GM19351 (cell line): Measurements from ENCODE around the gene ETV6.

Experiments used
- ATAC-seq: cut with Tn5 transposase; IDR thresholded peaks from one replicate; pipeline ENCODE4 v1.9.1; 2021; ENCODE audit warnings: mild to moderate bottlenecking, moderate library complexity; ENCODE audit not compliant: unreplicated experiment

Gene ETV6

DNA sequence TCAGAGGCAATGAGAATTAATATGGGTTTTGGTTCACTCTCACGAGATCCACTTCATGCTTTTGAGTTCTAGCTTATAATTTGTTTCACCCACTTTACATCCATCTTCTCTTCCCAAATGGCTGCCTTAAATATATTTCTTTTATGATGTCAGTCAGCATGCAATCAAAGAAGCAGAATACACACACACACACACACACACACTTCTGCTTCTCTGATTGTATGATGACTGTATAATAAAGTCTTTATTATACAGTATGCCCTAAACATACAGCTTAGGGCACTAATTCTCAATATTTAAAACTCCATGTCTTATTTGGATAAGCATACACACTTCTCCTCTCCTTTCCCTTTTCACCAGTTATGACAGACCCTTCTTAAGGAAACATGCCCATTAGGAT, 6.7 kb upstream of the ETV6 start:
- no peak for ATAC-seq

DNA sequence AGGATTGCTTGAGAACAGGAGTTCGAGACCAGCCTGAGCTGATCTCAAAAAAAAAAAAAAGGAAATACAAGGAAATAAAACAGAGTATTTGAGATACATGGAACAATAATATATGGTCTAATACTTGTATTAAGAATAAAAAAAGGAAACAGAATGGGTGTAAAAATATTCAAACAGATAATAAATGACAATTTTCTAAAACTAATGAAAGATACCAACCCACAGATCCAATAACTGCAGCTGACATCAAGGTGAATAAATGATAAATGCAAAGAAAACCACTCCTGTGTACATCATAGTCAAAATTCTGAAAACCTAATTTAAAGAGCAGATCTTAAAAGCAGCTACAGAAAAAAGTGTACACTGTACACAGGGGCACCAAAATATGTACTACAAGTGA, 4.1 kb upstream of the ETV6 start:
- ATAC-seq: no peak

DNA sequence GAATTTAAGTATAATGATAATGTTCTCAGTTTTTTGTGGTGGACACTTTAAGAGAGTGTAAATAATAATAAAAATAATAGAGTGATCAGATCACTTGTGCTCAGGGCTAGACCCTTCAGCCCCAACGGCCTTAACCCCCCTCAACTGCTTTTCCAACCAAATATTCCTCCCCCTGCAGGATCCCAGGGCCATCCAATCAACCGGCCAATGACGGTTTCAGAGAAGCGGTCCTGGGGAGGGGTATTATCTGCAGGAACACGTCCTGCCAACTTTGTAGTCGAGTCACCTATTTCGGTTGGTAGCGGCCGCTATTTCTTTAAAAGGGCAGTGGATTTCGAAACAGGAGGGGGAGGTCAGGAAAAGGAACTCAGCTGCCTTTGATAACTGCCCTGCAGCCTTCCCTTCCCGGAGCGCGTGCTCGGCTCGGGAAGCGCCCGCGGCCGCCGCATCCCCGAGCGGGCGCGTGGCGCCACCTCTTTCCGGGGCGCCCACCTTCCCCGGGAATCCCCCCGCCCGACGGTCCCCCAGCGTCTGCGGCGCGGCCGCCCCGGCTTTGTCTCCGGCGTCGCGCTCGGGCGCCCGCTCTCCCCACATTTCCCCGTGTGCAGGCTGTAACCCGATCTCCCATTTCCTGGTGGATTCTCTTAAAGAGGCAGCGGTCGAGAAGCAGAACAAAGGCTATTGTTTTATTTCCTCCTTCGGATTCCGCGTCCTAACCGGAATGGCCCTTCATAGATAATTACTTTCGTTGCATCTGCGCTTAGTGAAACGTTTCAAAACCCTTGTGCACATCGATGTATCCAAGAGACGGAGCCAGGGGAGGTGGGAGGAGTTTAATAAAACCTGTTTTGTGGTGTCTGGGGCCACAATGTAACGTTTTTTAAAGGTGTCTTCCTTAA, 711 bp upstream of the ETV6 start:
- ATAC-seq: peak; percentile 13

DNA sequence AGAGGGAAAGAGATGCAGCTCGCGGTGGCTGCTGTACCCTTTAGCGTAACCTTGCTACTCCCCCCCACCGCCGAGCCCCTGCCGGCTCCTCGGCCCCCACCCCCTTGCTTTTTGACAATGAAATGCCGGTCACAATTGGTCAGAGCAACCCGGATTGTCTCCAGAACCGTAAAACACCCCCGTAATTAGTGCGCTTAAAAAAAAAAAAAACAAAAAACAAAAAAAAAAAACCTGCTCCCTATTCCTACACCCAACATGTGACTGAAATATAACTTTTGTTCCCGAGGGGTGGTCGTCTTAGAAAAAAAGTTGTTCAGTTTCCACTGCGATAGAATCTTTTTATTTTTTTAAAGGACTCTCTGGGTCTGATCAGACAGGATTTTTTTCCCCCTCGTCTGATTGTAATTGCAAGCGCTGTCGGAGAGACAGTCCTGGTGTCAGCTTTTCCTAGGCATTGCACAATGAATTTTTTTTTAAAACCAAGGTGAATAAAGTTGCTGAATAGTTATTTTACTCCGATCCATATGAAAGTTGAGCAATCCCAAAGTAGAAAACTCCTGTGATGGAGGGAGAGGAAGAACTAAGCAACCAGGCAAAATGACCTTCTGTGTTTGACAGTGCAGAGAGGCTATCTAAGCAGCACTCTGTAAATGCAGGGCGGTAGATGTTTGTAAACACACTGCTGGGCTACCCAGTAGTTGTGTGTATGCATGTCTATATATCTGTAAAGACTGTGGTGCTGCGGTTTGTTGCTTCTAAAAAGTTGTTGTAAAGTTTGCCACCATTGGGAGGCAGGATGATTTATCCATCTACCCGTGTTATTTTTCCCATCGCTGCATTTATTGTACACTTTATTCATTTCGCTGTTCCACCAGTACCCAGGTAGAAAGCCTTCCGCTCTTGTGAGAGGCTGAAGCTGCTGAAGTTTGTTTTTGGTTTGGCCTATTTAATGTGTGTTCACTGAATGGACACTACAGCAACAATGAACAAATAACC, 1.1 kb downstream of the ETV6 start:
- no peak for ATAC-seq

DNA sequence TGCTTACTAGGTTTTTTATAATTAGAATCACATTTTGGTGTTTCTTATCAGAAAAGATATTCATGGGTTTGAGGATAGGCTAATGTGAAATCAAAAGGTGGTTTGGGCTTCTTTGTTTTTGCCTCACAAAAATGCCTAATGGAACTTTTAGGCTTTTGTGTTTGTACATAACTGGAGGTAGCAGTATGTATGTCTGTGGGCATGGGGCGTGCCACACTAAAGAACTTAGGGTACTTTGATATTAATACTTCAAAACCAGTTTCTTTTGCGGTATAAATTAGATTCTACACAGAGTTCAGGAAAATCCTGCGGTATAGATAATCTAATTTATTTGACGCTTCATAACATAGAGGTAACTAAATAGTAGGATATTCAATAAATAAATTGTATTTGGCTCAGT, 1.9 kb downstream of the ETV6 start:
- ATAC-seq: no peak

DNA sequence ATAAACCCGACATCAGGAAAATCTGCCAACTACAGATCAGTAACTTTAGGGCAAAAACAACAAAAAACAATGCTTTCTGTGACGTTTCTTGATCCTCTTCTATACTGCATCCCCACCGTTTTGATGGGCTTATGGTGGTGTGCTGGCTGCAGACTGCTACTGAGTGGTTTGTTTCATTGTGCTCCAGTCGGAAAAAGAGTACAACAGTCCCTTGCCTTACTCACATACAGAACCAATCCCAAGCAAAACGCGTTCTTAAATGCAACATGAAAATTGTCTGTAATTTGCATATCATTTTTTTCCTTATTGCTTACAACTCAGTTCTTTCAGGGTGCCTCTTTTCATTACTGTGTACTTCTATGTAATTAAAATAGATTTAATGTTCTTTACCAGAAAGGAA, 2.3 kb downstream of the ETV6 start:
- ATAC-seq: no peak

DNA sequence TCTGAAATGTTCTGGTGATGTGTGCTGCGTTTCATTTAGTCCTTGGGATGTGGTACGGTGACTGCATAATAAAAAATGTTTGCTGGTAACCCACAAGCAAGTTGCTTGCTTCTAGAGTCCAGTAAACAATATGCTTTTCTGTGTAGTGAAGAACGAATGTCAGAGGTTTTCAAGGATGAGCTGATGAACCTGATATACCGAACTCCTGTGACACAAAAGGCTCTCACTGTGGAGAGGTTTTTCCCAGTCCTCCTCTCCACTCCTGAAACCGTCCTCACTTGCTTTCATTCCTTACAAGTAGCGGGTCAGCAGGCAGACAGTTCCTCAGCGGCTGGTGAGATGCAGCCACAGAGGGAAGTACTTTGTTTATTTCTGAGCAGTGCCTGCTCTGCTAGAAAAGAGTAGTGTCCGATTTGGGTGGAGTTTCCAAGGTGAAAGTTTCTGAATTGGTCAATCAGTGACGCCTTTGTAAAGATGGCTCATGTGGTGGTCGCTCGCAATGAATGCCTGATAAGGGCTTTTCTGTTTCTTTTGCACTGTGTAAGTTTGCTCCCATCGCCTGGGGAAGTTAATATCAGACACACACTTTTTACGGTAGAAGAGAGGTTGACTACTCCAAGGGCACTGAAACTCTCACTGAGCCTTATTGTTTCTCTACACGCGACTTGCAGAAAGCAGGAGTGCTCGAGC, 3.0 kb downstream of the ETV6 start:
- no peak for ATAC-seq

DNA sequence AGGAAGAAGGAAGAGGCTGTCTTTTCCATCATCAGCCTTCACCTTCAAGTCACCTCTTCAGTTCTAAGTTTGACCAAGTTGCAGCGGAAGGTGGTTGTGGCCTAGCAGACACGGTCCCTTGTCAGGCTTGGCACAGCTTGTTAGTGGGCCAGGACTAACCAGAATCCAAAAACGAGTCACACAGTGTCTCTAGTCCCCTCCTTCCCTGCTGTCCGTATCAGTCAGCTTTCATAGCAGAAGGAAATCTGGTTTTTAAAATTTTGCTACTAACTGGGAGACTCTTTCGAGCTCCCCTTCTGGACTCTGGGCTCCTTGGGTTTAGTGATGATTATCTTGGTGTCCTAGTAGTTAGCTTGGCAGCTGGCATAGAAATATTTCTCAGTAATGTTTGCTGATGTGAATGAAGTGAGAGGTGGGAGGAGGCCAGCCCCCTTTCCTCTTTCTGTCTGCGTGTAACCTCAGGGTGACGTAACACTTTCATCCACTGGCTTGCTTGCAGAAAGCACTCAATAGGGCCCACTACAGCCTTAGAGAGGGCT, 3.8 kb downstream of the ETV6 start:
- peak; percentile 19 for ATAC-seq

DNA sequence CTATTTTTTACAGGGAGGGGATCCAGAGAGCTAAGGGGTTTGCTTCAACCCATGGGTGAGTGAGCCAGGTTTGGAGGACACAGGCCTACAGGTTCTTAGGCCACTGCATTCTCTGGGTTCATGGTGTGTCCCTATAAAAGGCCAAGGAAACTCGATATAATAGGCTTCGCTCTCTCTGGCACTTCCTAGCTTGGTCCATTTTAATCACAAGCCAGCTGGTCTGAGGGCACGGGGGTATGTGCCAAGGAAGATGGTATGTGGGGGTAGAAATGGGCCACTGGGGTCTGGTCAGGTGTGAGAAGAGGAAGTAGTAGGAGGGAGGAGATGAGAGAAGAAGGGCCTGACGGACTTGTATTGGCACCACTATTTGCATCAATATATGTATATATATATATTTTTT, 4.9 kb downstream of the ETV6 start:
- no peak for ATAC-seq

DNA sequence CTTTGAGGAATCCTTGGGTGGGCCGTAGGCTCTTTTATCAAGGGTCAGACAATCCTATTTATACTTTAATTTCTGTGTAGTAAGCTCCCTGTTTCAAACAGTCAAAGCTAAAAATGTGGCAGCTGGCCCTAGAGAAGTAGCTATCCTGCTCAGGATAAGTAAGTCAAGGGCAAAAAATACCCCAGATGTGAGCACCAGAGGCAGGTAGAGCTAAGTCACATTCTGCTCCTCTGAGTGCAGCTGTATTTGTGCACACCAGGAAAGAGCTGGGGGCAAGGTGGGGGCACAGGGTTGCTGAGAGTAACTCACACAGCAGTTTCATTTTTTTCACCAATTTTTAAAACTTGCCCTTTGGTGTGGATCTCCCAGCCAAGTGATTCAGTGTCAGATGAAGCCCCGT, 5.3 kb downstream of the ETV6 start:
- no peak for ATAC-seq

DNA sequence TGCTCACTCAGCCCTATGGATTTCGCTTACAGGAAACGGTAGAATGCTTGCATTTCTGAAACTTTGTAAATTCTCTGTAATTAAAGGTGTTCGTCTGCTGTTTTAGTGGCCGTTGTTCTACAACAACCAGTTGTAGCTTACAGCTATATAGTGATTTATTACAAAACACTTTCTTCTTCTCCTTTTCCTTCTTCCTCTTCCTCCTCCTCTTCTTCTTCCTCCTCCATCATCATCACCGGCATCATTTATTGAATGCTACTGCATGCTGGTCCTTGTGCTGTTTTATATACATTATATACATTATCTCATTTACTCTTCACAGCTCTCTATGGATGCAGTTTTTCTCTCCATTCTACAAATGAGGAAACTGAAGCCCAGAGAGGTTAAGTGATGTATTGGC, 6.4 kb downstream of the ETV6 start:
- ATAC-seq: no peak

DNA sequence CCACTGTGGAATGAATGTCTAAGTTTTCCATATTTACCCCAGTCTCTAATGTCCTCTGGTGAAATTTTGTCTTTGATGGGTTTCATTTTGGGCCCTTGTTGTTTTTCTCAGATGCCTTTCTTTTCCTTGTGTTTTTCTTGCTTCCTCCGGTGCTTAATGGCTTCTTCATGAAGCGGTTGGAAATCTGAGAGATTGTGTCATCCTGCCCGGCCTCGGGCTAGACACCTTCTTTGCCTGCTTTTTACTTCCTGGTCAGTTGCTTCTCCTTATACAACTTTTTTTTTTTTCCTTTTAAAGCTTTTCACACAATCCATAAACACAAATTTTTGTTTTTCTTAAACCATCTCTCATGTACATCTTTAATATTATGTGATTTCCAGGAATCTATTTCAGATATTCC, 7.1 kb downstream of the ETV6 start:
- ATAC-seq: no peak

DNA sequence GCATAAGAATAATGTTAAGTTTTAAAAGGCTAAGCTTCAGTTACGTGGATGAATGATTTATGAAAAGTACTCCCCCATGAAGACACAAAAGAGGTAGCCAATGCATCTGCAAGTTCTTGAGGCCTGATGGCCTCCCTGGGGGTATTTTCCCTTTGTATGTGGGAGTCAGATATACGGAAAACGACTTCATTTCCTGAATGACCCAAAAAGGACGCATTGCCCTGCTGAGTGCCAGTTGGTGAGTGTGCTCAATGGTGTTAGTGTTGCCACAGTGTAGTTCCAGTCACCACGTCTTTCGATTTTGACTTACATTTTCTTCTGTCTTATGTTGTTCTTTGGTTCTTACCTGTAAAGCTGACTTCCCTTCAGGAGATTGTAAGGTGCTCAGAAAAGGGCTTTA, 8.0 kb downstream of the ETV6 start:
- ATAC-seq: no peak

DNA sequence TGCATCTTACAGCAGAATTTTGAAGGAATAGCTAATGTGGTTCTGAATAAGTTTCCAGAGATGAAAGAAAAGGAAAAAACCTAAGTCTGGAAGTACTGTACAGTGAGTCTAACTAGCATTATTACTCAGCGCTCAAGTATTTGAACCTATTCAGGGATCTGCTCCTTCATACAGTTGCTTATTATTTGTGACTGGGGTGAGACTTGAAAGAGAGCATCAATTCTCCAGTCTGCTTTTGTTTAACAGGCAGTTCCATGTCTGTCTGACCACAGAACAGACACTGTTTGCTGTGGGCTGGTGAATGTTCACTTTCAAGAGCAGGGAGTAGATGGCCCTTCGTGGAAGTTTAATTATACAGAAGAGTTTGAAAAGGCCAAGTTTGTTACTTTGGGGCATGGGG, 9.3 kb downstream of the ETV6 start:
- no peak for ATAC-seq

DNA sequence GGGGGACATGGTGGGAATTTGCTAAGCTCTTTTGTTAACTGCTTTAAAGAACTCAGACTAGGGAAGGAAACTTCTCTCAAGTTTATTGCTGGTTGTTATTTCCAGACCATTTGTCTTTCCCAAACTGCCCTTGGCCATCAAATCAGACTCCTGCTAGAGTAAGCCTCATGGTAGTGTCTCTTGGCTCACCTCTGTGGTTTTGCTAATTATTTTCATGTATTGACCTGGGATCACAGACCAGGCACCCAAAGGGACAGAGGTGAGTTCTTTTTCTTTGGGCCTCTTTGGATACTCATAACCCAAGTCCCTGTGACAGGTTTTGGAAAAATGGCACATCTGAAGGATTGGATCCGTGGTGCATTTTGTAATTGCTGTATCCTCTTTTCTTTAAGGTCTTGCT, 11.2 kb downstream of the ETV6 start:
- ATAC-seq: no peak

DNA sequence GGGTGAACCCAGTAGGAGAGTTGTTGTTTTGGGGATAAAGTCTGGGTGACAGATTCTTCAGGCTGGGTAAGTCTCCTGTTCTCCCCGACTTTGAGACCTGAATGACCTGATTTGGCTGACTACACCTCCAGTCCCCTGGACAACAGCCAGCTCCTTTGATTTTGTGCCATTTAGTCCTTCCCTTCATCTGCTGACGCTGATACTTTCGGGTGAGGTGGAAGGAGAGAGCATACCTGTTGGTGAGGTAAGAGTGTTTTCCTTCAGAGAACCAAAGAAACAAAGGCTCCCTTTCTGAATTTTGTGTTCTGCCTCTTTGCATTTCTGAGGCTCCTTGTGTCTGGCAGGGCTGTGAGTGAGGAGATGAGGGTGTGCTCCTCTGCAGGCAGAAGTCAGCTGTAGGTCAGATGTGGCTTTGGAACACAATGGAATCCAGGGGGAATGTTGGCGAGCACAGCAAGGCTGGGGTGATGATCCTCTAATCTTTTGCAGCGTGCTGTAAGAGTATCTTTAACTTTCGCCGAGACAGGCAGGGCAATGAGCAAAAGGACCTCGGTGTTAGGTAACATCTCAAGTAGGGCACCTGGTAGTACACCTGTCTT, 12.1 kb downstream of the ETV6 start:
- no peak for ATAC-seq

DNA sequence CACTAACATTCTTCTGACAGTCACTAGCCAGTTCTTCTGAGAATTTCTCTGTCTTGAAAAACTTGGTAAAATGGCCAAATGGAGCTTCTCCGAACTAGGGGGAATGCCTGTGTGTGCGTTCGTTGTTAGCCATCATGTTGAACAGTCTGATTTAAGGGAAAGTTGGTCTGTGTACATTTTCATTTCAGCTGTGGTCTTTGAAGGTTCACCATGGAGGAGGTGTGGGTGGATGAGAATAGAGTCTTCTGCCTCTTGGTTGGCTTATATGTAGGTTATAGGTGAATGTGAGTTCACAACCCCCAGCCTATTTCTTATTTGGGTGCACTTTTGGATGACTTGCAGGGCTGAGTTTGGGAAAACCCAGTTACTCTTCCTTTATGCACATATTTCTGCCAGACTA, 12.9 kb downstream of the ETV6 start:
- ATAC-seq: no peak

DNA sequence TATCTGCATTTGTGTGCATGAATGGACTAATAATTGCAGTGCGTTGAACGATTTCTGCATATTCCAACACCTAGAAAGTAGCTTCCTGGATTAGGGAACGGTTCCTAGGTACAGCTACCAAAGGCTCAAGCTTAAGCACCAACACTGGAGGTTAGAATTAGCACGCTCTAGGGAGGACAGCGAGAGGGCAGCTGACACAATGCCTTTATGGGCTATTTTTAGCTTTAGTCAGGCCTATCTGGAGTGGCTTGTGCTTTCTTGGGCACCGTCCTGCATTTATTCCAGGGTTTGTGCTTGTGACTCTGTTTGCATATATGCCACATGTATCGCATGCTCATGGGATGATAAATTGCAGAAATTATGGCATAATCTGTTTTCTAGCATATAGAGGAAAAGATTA, 13.7 kb downstream of the ETV6 start:
- ATAC-seq: no peak

DNA sequence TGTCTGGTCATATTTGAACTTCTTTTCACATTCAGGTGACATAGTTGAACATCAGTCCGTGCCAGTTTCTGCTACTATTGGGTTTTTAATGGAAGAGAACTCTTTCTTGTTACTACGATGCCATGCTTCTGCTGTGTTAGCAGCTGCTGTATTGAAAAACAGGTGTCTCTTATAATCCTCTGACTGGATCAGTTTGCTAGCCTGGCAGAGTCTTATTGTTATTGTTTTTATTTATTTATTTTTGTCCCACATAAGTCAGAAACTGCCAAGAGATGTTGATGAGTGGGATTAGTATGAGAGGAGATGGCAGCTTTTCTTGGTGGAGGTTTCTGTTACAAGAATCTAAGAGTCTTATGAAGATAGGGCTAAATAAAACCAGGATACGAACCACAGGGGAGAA, 14.6 kb downstream of the ETV6 start:
- no peak for ATAC-seq
